ENCODE results near the gene DUSP22.

GRCh38 chr6:307065-307814 is 15.0 kb downstream of the DUSP22 start:
- TF ChIP-seq RAD21 (conservative IDR thresholded peaks at IDR 0.05 in 1 of 2, IDR thresholded peaks at IDR 0.05 in 1 of 2) (no peak), CTCF (IDR thresholded peaks at IDR 0.05) (no peak), ELK1 (IDR thresholded peaks at IDR 0.05; ENCODE audit: low read depth, low read length) (no peak), ESRRA (IDR thresholded peaks at IDR 0.05; ENCODE audit: borderline replicate concordance, low read length) (no peak), JUNB (IDR thresholded peaks at IDR 0.05) (no peak), RFX5 (IDR thresholded peaks at IDR 0.05) (no peak), EP300 (IDR thresholded peaks at IDR 0.05) (no peak), CBX8 (IDR thresholded peaks at IDR 0.05) (no peak), HOXA7 (CRISPR knock-in tag; IDR thresholded peaks at IDR 0.05) (no peak), POLR2AphosphoS2 (conservative IDR thresholded peaks at IDR 0.05; ENCODE audit: low read length) (no peak), ZFP36 (IDR thresholded peaks at IDR 0.05; ENCODE audit: borderline replicate concordance, partially characterized antibody) (no peak), HDAC2 (IDR thresholded peaks at IDR 0.05) (no peak), TP53 (CRISPR knock-in tag; IDR thresholded peaks at IDR 0.05) (no peak)
- TF ChIP-seq, protein P1, sequence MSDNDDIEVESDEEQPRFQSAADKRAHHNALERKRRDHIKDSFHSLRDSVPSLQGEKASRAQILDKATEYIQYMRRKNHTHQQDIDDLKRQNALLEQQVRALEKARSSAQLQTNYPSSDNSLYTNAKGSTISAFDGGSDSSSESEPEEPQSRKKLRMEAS (IDR thresholded peaks at IDR 0.05): no peak
